Liver (tissue), 9 donors: ENCODE results near the gene ATOH7. TPM values are rescaled to one million over a fixed set of nuclear protein-coding genes. Genes with fewer than 3 reads are reported as not detected.

Experiments
- DNase-seq: peaks from one replicate; pipeline ENCODE4 v3.0.0-alpha.2; 2017; ENCODE audit warnings: low spot score
- H3K27ac ChIP-seq, 2 donors: one replicate each; pipeline ENCODE4 v1.7.0; 2013; ENCODE audit warnings: inconsistent platforms in 2 of 2, low read length in 2 of 2, control low read depth in 1 of 2, low read depth in 1 of 2, mild to moderate bottlenecking in 1 of 2
- H3K27me3 ChIP-seq, 4 donors: one replicate each; pipeline versions ENCODE4 v1.6.1 to v1.7.0; 2013; ENCODE audit warnings: low read length in 3 of 4, inconsistent platforms in 1 of 4, mild to moderate bottlenecking in 1 of 4, moderate library complexity in 1 of 4; ENCODE audit not compliant: control insufficient read depth in 4 of 4, insufficient read depth in 4 of 4
- H3K36me3 ChIP-seq, 4 donors: one replicate each; pipeline versions ENCODE4 v1.6.1 to v1.7.0; 2013; ENCODE audit warnings: low read length in 3 of 4, mild to moderate bottlenecking in 3 of 4, low read depth in 1 of 4, moderate library complexity in 1 of 4; ENCODE audit not compliant: control insufficient read depth in 4 of 4, insufficient read depth in 3 of 4
- H3K4me1 ChIP-seq, 4 donors: one replicate each; pipeline versions ENCODE4 v1.6.1 to v1.7.0; 2013; ENCODE audit warnings: low read length in 3 of 4, mild to moderate bottlenecking in 3 of 4, moderate library complexity in 1 of 4; ENCODE audit not compliant: control insufficient read depth in 4 of 4, insufficient read depth in 4 of 4
- H3K4me3 ChIP-seq, 3 donors: one replicate each; pipeline versions ENCODE4 v1.6.1 to v1.7.0; 2013; ENCODE audit warnings: low read length in 3 of 3, control low read depth in 1 of 3, low read depth in 1 of 3, mild to moderate bottlenecking in 1 of 3
- H3K9ac ChIP-seq, 2 donors: one replicate each; pipeline ENCODE4 v1.7.0; 2013; ENCODE audit warnings: low read length in 2 of 2, mild to moderate bottlenecking in 2 of 2, moderate library complexity in 2 of 2, control low read depth in 1 of 2, low read depth in 1 of 2
- H3K9me3 ChIP-seq, 4 donors: one replicate each; pipeline versions ENCODE4 v1.6.1 to v1.7.0; 2013; ENCODE audit warnings: low read length in 3 of 4; ENCODE audit not compliant: control insufficient read depth in 4 of 4
- ATF3 ChIP-seq: IDR thresholded peaks from 2 replicates; pipeline ENCODE4 v1.6.1; 2016; ENCODE audit warnings: antibody characterized with exemption
- FOXA1 ChIP-seq: IDR thresholded peaks from 2 replicates; pipeline ENCODE4 v1.6.1; 2016; ENCODE audit warnings: antibody characterized with exemption
- FOXA2 ChIP-seq: IDR thresholded peaks from 2 replicates; pipeline ENCODE4 v1.6.1; 2016; ENCODE audit warnings: antibody characterized with exemption
- GABPA ChIP-seq, 2 donors: IDR thresholded peaks in 1 of 2; conservative IDR thresholded peaks in 1 of 2; 2 replicates each; pipeline ENCODE4 v1.6.1; 2016; ENCODE audit warnings: antibody characterized with exemption in 2 of 2, mild to moderate bottlenecking in 1 of 2, moderate library complexity in 1 of 2
- HNF4A ChIP-seq, 2 donors: conservative IDR thresholded peaks; 2 replicates each; pipeline ENCODE4 v1.6.1; 2016; ENCODE audit warnings: antibody characterized with exemption in 2 of 2, mild to moderate bottlenecking in 2 of 2
- HNF4G ChIP-seq: IDR thresholded peaks from 2 replicates; pipeline ENCODE4 v1.6.1; 2016; ENCODE audit warnings: antibody characterized with exemption
- JUND ChIP-seq, 2 donors: IDR thresholded peaks; 2 replicates each; pipeline ENCODE4 v1.6.1; 2016; ENCODE audit warnings: antibody characterized with exemption in 2 of 2
- MAX ChIP-seq: IDR thresholded peaks from 2 replicates; pipeline ENCODE4 v1.6.1; 2016; ENCODE audit warnings: antibody characterized with exemption
- NR2F2 ChIP-seq: IDR thresholded peaks from 2 replicates; pipeline ENCODE4 v1.6.1; 2016; ENCODE audit warnings: antibody characterized with exemption
- RAD21 ChIP-seq, 2 donors: IDR thresholded peaks; 2 replicates each; pipeline ENCODE4 v1.6.1; 2016; ENCODE audit warnings: antibody characterized with exemption in 2 of 2, mild to moderate bottlenecking in 2 of 2
- REST ChIP-seq: IDR thresholded peaks from 2 replicates; pipeline ENCODE4 v1.6.1; 2016; ENCODE audit warnings: antibody characterized with exemption, mild to moderate bottlenecking
- RXRA ChIP-seq, 2 donors: IDR thresholded peaks; 2 replicates each; pipeline ENCODE4 v1.6.1; 2017 to 2018; ENCODE audit warnings: antibody characterized with exemption in 2 of 2, mild to moderate bottlenecking in 1 of 2
- SP1 ChIP-seq: IDR thresholded peaks from 2 replicates; pipeline ENCODE4 v1.6.1; 2018; ENCODE audit warnings: antibody characterized with exemption, mild to moderate bottlenecking
- TAF1 ChIP-seq: conservative IDR thresholded peaks from 2 replicates; pipeline ENCODE4 v1.6.1; 2016; ENCODE audit warnings: antibody characterized with exemption, mild to moderate bottlenecking
- YY1 ChIP-seq: IDR thresholded peaks from 2 replicates; pipeline ENCODE4 v1.6.1; 2016; ENCODE audit warnings: antibody characterized with exemption, mild to moderate bottlenecking
- ZBTB33 ChIP-seq: IDR thresholded peaks from 2 replicates; pipeline ENCODE4 v1.6.1; 2016; ENCODE audit warnings: antibody characterized with exemption
- WGBS: extraction: QIAGEN DNeasy Blood & Tissue Kit; methylation state at CpG from one replicate; pipeline ENCODE4 v1.1.7; 2013; 5-methylcytosine and 5-hydroxymethylcytosine counted together
- polyA plus RNA-seq, 2 donors: library from polyadenylated mRNA; stranded (reverse) in 1 of 2; unstranded in 1 of 2; fragments of 200-250 nt in 1 of 2; fragments of >200 nt in 1 of 2; fragmentation: Nextera tagmentation in 1 of 2; extraction: Ambion mirVana in 1 of 2; gene quantifications; one replicate each; pipeline versions ENCODE4 v1.2.1 to v1.2.3, GENCODE V29; 2013 to 2015
- total RNA-seq, 2 donors: library from RNA; depleted of rRNA; stranded (reverse); fragments of >200 nt; gene quantifications; one replicate each; pipeline ENCODE4 v1.2.3, GENCODE V29; 2014
- donor health status: healthy.
- donor health status: healthy.
- donor health status: healthy.
- donor health status: healthy.
- donor health status: healthy.

Gene ATOH7
- total and polyA plus RNA-seq, 4 donors, result 0.14 to 0.33 TPM; not detected in 2

GRCh38 chr10:68272833-68273232, 40.9 kb upstream of the ATOH7 start:
- peaks cover 0 to 3% (median 0%) of the 10 kb centered on the region in 4 donors for H3K9me3 ChIP-seq
- DNase-seq, result no peak
- H3K9ac ChIP-seq, result no peak overlapping the region
- H3K36me3 ChIP-seq, result peaks cover 0 to 14% (median 3%) of the 10 kb centered on the region in 4 donors
- no peak overlapping the region for H3K27ac ChIP-seq
- TF ChIP-seq FOXA1, result no peak
- no peak for TF ChIP-seq JUND (IDR thresholded peaks at IDR 0.05)
- H3K4me1 ChIP-seq, result no peaks in the 10 kb centered on the region
- no peak overlapping the region for H3K4me3 ChIP-seq
- no peaks in the 10 kb centered on the region for H3K27me3 ChIP-seq

GRCh38 chr10:68271196-68271882, 39.4 kb upstream of the ATOH7 start:
- peaks cover 0 to 18% (median 4%) of the 10 kb centered on the region in 4 donors for H3K36me3 ChIP-seq
- H3K4me1 ChIP-seq, result no peaks in the 10 kb centered on the region
- H3K27me3 ChIP-seq, result no peaks in the 10 kb centered on the region
- no peak for DNase-seq
- 85% methylated on average over 7 of the region's 7 CpGs for WGBS
- TF ChIP-seq NR2F2, result no peak
- TF ChIP-seq JUND (IDR thresholded peaks at IDR 0.05), result no peak
- no peak for TF ChIP-seq RXRA (IDR thresholded peaks at IDR 0.05)
- no peak for TF ChIP-seq YY1
- no peak for TF ChIP-seq FOXA2
- TF ChIP-seq REST, result no peak
- no peak for TF ChIP-seq SP1
- TF ChIP-seq TAF1, result no peak
- TF ChIP-seq MAX, result no peak
- no peak for TF ChIP-seq HNF4A (conservative IDR thresholded peaks at IDR 0.05)
- H3K9ac ChIP-seq, result no peak overlapping the region
- no peak overlapping the region for H3K4me3 ChIP-seq
- no peak overlapping the region for H3K27ac ChIP-seq
- H3K9me3 ChIP-seq, result no peaks in the 10 kb centered on the region

- Histone ChIP-seq H3K4me3 (no peak overlapping the region), H3K9ac (no peak overlapping the region), H3K27me3 (no peaks in the 10 kb centered on the region), H3K9me3 (no peaks in the 10 kb centered on the region), H3K27ac (no peak overlapping the region), H3K4me1 (no peaks in the 10 kb centered on the region), H3K36me3 (peaks cover 0 to 19% (median 4%) of the 10 kb centered on the region in 4 donors)
- WGBS, result 95% methylated on average over 2 of the region's 2 CpGs
- no peak for DNase-seq
- TF ChIP-seq TAF1 (no peak), FOXA1 (no peak), NR2F2 (no peak), YY1 (no peak), JUND (IDR thresholded peaks at IDR 0.05) (no peak), RXRA (IDR thresholded peaks at IDR 0.05) (no peak), RAD21 (IDR thresholded peaks at IDR 0.05) (no peak), HNF4G (no peak), GABPA (IDR thresholded peaks at IDR 0.05 in 1 of 2, conservative IDR thresholded peaks at IDR 0.05 in 1 of 2) (no peak), ATF3 (no peak), ZBTB33 (no peak)
Measured at GRCh38 chr10:68269562-68270290, 37.8 kb upstream of the ATOH7 start.
